ENCODE data around the gene DCST2.
A peak's percentile ranks its signal among the peaks of the same experiment; 100 is the strongest.

- TF ChIP-seq ATF1 (CRISPR knock-in tag; IDR thresholded peaks at IDR 0.05) = no peak
- TF ChIP-seq ATF1 (tag; IDR thresholded peaks at IDR 0.05) = no peak
- no peak for TF ChIP-seq CREB5 (CRISPR knock-in tag; IDR thresholded peaks at IDR 0.05)
- TF ChIP-seq KDM5B (IDR thresholded peaks at IDR 0.05; ENCODE audit: insufficient replicate concordance, low read depth, low read length) = no peak
- TF ChIP-seq, protein P1, sequence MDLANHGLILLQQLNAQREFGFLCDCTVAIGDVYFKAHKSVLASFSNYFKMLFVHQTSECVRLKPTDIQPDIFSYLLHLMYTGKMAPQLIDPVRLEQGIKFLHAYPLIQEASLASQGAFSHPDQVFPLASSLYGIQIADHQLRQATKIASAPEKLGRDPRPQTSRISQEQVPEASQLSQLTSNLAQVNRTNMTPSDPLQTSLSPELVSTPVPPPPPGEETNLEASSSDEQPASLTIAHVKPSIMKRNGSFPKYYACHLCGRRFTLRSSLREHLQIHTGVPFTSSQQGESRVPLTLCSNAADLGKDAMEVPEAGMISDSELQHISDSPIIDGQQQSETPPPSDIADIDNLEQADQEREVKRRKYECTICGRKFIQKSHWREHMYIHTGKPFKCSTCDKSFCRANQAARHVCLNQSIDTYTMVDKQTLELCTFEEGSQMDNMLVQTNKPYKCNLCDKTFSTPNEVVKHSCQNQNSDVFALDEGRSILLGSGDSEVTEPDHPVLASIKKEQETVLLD (IDR thresholded peaks at IDR 0.05) = no peak
- no peak for TF ChIP-seq NFXL1 (CRISPR knock-in tag; IDR thresholded peaks at IDR 0.05)
- TF ChIP-seq BRCA1 (IDR thresholded peaks at IDR 0.05) = no peak
- no peak for TF ChIP-seq BRCA1 (CRISPR knock-in tag; IDR thresholded peaks at IDR 0.05)
- TF ChIP-seq NRF1 (conservative IDR thresholded peaks at IDR 0.05 in 1 of 2, IDR thresholded peaks at IDR 0.05 in 1 of 2) = 0 out of 4 replicates have a peak, but pooled peaks of 1 of the 2 experiments have one; percentile 5
- TF ChIP-seq KLF13 (tag; IDR thresholded peaks at IDR 0.05; ENCODE audit: borderline replicate concordance, low read depth) = no peak
- TF ChIP-seq, protein P2, sequence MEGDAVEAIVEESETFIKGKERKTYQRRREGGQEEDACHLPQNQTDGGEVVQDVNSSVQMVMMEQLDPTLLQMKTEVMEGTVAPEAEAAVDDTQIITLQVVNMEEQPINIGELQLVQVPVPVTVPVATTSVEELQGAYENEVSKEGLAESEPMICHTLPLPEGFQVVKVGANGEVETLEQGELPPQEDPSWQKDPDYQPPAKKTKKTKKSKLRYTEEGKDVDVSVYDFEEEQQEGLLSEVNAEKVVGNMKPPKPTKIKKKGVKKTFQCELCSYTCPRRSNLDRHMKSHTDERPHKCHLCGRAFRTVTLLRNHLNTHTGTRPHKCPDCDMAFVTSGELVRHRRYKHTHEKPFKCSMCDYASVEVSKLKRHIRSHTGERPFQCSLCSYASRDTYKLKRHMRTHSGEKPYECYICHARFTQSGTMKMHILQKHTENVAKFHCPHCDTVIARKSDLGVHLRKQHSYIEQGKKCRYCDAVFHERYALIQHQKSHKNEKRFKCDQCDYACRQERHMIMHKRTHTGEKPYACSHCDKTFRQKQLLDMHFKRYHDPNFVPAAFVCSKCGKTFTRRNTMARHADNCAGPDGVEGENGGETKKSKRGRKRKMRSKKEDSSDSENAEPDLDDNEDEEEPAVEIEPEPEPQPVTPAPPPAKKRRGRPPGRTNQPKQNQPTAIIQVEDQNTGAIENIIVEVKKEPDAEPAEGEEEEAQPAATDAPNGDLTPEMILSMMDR (IDR thresholded peaks at IDR 0.05 in 2 of 3, conservative IDR thresholded peaks at IDR 0.05 in 1 of 3; ENCODE audit: insufficient read depth in 2 of 3, low read depth in 1 of 3, low read length in 3 of 3) = no peak
- TF ChIP-seq ZNF12 (CRISPR knock-in tag; IDR thresholded peaks at IDR 0.05) = no peak
- TF ChIP-seq NR2C2 (CRISPR knock-in tag; IDR thresholded peaks at IDR 0.05) = no peak
- no peak; the same call in 1 of the 2 replicates for TF ChIP-seq NR2C2 (tag; IDR thresholded peaks at IDR 0.05)
Measured at GRCh38 chr1:155001425-155001674, 32.2 kb downstream of the DCST2 start.

Data from K562 (cell line).